IPS-18a (cell line): Measurements from ENCODE around the gene LDLRAD4.

Experiments used
- H3K27ac ChIP-seq: one replicate; pipeline ENCODE4 v1.5.1; 2013; ENCODE audit warnings: low read length
- H3K27me3 ChIP-seq: one replicate; pipeline ENCODE4 v1.6.1; 2013; ENCODE audit warnings: mild to moderate bottlenecking, low read length; ENCODE audit not compliant: control insufficient read depth, insufficient read depth
- H3K36me3 ChIP-seq: one replicate; pipeline ENCODE4 v1.6.1; 2013; ENCODE audit warnings: low read depth, low read length; ENCODE audit not compliant: control insufficient read depth
- H3K4me1 ChIP-seq: one replicate; pipeline ENCODE4 v1.6.1; 2013; ENCODE audit warnings: low read depth, low read length; ENCODE audit not compliant: control insufficient read depth
- H3K4me3 ChIP-seq: one replicate; pipeline ENCODE4 v1.5.1; 2013; ENCODE audit warnings: low read length
- H3K9ac ChIP-seq: one replicate; pipeline ENCODE4 v1.6.1; 2013; ENCODE audit warnings: mild to moderate bottlenecking, low read length, moderate library complexity
- H3K9me3 ChIP-seq: one replicate; pipeline ENCODE4 v1.6.1; 2013; ENCODE audit warnings: low read depth, low read length; ENCODE audit not compliant: control insufficient read depth

LDLRAD4 gene

GRCh38 chr18:13558790-13559189 is 340.2 kb downstream of the LDLRAD4 start:
- H3K27ac ChIP-seq, result no peak overlapping the region
- H3K9ac ChIP-seq, result no peak overlapping the region
- no peaks in the 10 kb centered on the region for H3K9me3 ChIP-seq
- no peaks in the 10 kb centered on the region for H3K36me3 ChIP-seq
- no peaks in the 10 kb centered on the region for H3K4me1 ChIP-seq
- no peaks in the 10 kb centered on the region for H3K27me3 ChIP-seq
- H3K4me3 ChIP-seq, result no peak overlapping the region

- Histone ChIP-seq H3K9me3 (no peaks in the 10 kb centered on the region), H3K27ac (no peak overlapping the region), H3K9ac (no peak overlapping the region), H3K36me3 (no peaks in the 10 kb centered on the region), H3K27me3 (no peaks in the 10 kb centered on the region), H3K4me3 (no peak overlapping the region), H3K4me1 (no peaks in the 10 kb centered on the region)
Measured at GRCh38 chr18:13559754-13560153, 341.2 kb downstream of the LDLRAD4 start.

DNA sequence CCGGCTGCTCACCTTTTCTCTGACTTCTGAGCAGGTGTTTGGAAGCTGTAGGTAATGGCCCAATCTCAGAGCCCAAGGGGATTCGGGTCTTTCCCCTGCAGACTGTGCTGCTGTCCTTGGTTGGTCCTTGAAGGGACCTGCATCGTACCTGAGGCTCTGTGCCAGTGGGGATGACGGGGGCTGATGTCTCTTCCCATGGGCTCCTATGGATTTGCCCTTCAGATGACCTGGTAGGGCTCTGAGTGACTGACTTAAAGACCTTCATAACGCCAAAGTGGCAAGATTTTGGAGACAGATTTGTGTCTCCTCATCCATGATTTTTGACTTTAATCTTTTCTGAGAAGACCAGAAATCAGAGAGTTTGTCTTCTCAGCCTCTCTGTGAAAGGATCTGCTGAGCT is 341.7 kb downstream of the LDLRAD4 start:
- Histone ChIP-seq H3K4me3 (no peak overlapping the region), H3K36me3 (no peaks in the 10 kb centered on the region), H3K27me3 (no peaks in the 10 kb centered on the region), H3K27ac (no peak overlapping the region), H3K4me1 (no peaks in the 10 kb centered on the region), H3K9me3 (no peaks in the 10 kb centered on the region), H3K9ac (no peak overlapping the region)

DNA sequence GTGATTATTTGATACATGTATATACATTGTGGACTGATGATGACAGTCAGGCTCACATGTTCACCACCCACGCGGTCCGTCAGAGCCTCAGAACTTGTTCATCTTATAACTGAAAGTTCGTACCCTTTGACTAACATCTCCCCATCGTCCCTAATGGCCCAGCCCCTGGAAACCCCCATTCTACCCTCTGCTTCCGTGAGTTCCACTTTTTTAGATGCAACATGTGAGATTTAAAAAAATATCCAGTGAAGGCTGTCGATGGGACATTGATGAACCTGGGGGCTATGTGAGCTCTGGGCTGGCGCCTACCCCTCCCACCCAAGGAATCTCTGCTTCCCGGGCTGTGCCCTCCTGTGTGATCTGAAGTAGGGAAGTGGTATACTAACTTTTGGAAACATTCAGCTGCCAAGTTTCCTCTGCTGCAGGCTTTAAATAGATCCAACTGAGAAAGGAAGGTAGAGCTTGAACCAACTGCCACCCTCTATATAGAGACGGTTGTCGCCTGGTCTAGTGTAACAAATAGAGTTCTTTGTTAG is 344.0 kb downstream of the LDLRAD4 start:
- Histone ChIP-seq H3K36me3 (no peaks in the 10 kb centered on the region), H3K9me3 (no peaks in the 10 kb centered on the region), H3K4me3 (no peak overlapping the region), H3K9ac (no peak overlapping the region), H3K27ac (no peak overlapping the region), H3K27me3 (no peaks in the 10 kb centered on the region), H3K4me1 (peaks cover 7% of the 10 kb centered on the region)

GRCh38 chr18:13563390-13563805 is 344.8 kb downstream of the LDLRAD4 start:
- H3K4me1 ChIP-seq, result peaks cover 7% of the 10 kb centered on the region
- H3K9me3 ChIP-seq, result no peaks in the 10 kb centered on the region
- no peaks in the 10 kb centered on the region for H3K27me3 ChIP-seq
- H3K9ac ChIP-seq, result no peak overlapping the region
- H3K36me3 ChIP-seq, result no peaks in the 10 kb centered on the region
- no peak overlapping the region for H3K27ac ChIP-seq
- no peak overlapping the region for H3K4me3 ChIP-seq

DNA sequence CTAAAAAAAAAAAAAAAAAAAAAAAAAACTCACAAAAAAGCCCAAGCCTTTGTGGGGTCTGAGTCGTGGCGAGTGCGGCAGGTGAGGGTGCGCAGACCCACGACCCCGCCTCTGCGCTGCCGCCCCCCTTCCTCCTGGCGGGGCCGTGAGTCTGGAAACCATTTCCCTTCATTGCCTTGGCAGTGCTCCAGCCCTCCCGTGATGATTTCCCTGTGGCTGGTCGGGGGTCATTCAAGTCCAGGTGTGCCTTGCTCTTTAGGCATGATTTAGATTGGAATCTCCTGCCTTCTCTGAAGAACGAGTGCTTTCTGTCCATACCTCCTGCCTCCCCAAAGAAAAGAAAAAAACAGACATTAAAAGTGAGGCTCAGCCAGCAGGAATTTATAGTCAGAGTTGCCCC is 346.0 kb downstream of the LDLRAD4 start:
- Histone ChIP-seq H3K4me3 (no peak overlapping the region), H3K27me3 (no peaks in the 10 kb centered on the region), H3K9me3 (no peaks in the 10 kb centered on the region), H3K36me3 (no peaks in the 10 kb centered on the region), H3K9ac (no peak overlapping the region), H3K4me1 (peaks cover 7% of the 10 kb centered on the region), H3K27ac (no peak overlapping the region)

GRCh38 chr18:13565228-13565627 is 346.7 kb downstream of the LDLRAD4 start:
- no peak overlapping the region for H3K27ac ChIP-seq
- H3K9me3 ChIP-seq, result no peaks in the 10 kb centered on the region
- no peaks in the 10 kb centered on the region for H3K36me3 ChIP-seq
- no peak overlapping the region for H3K9ac ChIP-seq
- H3K27me3 ChIP-seq, result no peaks in the 10 kb centered on the region
- no peak overlapping the region for H3K4me3 ChIP-seq
- H3K4me1 ChIP-seq, result peaks cover 7% of the 10 kb centered on the region

- H3K4me1 ChIP-seq, result peaks cover 7% of the 10 kb centered on the region
- H3K27me3 ChIP-seq, result no peaks in the 10 kb centered on the region
- H3K36me3 ChIP-seq, result no peaks in the 10 kb centered on the region
- no peak overlapping the region for H3K27ac ChIP-seq
- H3K9me3 ChIP-seq, result no peaks in the 10 kb centered on the region
- no peak overlapping the region for H3K9ac ChIP-seq
- no peak overlapping the region for H3K4me3 ChIP-seq
Measured at GRCh38 chr18:13566941-13567746, 348.6 kb downstream of the LDLRAD4 start.

GRCh38 chr18:13568443-13569392 is 350.2 kb downstream of the LDLRAD4 start:
- Histone ChIP-seq H3K36me3 (no peaks in the 10 kb centered on the region), H3K9me3 (no peaks in the 10 kb centered on the region), H3K27me3 (no peaks in the 10 kb centered on the region), H3K9ac (no peak overlapping the region), H3K27ac (no peak overlapping the region), H3K4me3 (no peak overlapping the region), H3K4me1 (peaks cover 7% of the 10 kb centered on the region)

DNA sequence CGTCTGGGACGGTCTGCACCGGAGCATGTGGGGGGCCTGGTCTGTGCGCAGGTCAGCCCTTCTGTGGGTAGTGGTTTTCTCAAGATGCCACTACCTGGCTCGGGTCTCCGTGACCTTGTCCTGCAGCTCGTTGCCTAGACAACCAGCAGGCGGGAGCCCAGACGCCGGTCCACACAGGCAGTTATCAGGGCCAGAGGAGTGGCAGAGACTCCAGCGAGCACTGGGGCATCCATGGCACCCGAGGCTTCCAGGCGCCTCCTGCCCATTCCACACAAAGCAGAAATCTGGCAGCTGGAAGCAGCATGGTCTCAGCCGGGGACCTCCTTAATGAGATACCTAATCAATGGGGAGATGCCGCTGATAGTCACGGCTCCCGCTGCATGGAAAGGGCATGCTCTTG is 351.7 kb downstream of the LDLRAD4 start:
- Histone ChIP-seq H3K36me3 (no peaks in the 10 kb centered on the region), H3K4me3 (no peak overlapping the region), H3K27ac (no peak overlapping the region), H3K9ac (no peak overlapping the region), H3K4me1 (peaks cover 7% of the 10 kb centered on the region), H3K9me3 (no peaks in the 10 kb centered on the region), H3K27me3 (no peaks in the 10 kb centered on the region)

GRCh38 chr18:13570856-13571495 is 352.4 kb downstream of the LDLRAD4 start:
- H3K9ac ChIP-seq, result no peak overlapping the region
- no peak overlapping the region for H3K27ac ChIP-seq
- H3K4me1 ChIP-seq, result peaks cover 7% of the 10 kb centered on the region

More at GRCh38 chr18:13570856-13571495, 352.4 kb downstream of the LDLRAD4 start:
- Histone ChIP-seq H3K36me3 (no peaks in the 10 kb centered on the region), H3K4me3 (no peak overlapping the region), H3K9me3 (no peaks in the 10 kb centered on the region), H3K27me3 (no peaks in the 10 kb centered on the region)
